HG02759 (cell line): ENCODE measurements around the gene KRTAP1-4.
"Not testable (repeated sequence)": the region's sequence is repeated elsewhere in the genome, so short reads cannot be mapped to it uniquely, and the experiment has no call there.

ENCODE experiments used
- ATAC-seq: cut with Tn5 transposase; IDR thresholded peaks from one replicate; pipeline ENCODE4 v1.9.1; 2021; ENCODE audit warnings: mild to moderate bottlenecking, moderate library complexity; ENCODE audit not compliant: unreplicated experiment

Gene KRTAP1-4

DNA sequence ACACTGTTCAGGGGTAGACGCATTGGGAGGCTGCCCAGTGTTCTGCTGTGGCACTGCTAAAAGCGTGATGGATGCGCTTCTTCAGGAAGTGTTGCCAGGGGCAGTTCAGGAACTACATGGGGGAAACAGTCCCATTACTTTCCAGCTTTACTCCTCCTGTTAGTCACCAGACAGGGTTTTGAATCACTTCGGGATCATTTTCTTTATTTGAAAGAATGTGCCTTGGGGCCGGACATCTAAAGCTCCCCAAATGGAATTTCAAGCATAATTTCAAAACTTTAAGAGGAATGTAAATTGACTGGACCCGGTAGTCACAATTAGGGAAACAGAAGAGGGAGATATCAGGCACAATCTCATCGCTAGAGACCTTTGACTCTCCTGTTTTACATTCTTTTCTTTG is 18.4 kb upstream of the KRTAP1-4 start:
- ATAC-seq = no peak

DNA sequence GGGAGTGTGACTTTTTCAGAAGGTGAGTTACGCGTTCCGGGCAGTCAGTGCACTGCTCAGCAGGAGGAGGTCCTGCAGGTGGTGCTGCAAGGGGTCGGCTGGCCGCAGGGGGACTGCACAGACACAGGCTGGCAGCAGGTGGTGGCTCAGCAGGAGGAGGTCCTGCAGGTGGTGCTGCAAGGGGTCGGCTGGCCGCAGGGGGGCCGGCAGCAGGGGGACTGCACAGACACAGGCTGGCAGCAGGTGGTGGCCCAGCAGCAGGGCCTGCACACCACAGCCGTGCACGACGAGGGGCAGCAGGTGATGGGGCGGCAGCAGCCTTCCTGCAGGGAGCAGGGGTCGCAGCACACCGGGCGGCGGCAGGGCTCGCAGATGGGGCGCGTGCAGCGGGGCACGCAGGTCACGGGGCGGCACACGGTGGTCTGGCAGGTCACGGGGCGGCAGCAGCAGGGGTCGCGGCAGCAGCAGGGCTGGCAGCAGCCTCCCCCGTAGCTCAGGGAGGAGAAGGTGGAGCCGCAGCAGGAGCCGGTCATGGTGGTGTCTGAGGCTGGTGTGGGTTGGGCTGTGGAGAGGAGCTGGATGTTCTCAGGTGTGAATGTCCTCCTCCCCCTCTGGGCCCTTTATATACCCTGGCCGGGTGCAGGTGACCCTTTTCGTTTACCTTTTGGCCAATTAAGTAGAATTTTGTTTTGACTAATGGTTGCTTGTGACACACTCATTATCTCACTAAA is 16.9 kb upstream of the KRTAP1-4 start, which contains the start of gene KRTAP2-1:
TSS of gene KRTAP2-1 (minus strand) at position 582 of the 731 bp plus-strand sequence. CDS start at position 533, 49 bp downstream.
- not testable (repeated sequence) for ATAC-seq

DNA sequence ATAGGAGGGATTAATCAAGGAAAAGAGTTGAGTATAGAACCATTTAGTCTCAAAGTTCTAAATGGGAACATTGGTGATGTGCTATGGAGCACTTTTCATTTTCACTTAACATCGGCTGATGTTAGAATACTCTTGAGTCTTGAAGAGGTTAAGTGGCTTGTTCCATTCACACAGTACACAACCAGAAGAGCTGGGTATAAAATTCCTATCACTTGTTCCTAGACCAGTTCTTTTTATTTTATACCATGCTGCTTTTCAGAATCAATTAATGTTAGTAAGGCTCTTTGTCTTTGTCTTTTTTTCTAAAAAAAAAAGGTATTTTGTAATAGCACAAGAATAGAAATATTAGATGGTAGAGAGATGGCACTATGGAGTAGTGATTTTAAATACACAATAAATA is 13.0 kb upstream of the KRTAP1-4 start:
- no peak for ATAC-seq

DNA sequence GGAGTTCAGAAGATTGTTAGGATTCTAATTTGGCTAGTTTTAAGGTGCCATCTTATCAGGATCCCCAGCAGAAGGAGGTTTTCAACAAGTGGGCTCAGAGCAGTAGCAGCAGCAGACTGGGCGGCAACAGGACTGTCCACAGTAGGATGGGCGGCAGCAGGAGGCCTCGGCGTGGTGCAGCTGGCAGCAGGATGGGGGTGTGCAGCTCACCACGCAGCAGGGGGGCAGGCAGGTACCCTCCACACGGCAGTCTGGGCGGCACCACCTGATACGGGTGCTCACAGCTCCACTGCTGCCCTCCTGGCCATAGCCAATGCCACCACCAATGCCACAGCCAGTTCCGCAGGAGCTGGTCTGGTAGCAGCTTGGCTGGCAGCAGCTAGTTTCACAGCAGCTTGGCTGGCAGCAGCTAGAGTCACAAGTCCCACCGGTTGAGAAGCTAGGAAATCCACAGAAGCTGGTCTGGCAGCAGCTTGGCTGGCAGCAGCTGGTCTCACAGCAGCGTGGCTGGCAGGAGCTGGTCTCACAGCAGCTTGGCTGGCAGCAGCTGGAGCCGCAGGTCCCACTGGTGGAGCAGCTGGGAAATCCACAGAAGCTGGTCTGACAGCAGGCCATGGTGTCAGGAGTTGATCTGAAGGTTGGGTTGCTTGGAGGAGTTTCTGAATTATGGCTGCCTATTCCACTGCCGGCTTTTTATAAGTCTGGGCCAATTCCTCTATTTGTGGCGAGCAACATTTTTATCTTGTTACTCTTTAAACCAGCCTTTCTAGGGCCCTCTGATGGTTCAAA is 11.0 kb upstream of the KRTAP1-4 start, which contains the start of gene KRTAP1-1:
TSS of gene KRTAP1-1 (minus strand) at position 668 of the 789 bp plus-strand sequence. CDS start at position 615, 53 bp downstream.
- not testable (repeated sequence) for ATAC-seq

DNA sequence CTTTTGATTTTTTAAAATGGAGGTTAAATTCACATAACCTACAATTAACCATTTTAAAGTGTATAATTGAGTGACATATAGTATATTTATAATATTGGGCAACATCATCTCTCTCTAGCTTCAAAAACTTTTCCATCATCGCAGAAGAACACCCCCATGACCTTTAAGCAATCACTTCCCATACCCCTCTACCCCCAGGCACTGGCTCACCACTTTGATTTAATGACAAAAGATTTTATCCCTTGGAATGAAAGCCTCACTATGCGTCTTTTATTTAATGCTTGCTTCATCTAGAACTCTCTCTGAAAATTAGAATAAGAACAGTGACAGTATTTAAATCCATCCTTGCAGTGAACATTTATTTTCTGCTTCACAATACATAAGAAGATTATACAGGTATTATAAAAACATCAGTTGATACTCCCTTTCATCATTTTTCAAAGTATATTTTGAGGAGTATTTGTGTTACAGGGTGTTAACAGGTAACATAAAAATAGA is 7.9 kb upstream of the KRTAP1-4 start:
- no peak for ATAC-seq

DNA sequence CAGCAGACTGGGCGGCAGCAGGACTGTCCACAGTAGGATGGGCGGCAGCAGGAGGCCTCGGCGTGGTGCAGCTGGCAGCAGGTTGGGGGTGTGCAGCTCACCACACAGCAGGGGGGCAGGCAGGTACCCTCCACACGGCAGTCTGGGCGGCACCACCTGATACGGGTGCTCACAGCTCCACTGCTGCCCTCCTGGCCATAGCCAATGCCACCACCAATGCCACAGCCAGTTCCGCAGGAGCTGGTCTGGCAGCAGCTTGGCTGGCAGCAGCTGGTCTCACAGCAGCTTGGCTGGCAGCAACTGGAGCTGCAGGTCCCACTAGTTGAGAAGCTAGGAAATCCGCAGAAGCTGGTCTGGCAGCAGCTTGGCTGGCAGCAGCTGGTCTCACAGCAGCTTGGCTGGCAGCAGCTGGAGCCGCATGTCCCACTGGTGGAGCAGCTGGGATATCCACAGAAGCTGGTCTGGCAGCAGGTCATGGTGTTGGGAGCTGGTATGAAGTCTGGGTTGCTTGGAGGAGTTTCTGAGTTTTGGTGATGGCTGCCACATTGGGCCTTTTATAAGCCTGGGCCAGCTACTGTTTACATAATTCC is 4.4 kb upstream of the KRTAP1-4 start, which contains the start of gene KRTAP1-3:
TSS of gene KRTAP1-3 (minus strand) at position 529 of the 590 bp plus-strand sequence. CDS start at position 476, 53 bp downstream.
- not testable (repeated sequence) for ATAC-seq

DNA sequence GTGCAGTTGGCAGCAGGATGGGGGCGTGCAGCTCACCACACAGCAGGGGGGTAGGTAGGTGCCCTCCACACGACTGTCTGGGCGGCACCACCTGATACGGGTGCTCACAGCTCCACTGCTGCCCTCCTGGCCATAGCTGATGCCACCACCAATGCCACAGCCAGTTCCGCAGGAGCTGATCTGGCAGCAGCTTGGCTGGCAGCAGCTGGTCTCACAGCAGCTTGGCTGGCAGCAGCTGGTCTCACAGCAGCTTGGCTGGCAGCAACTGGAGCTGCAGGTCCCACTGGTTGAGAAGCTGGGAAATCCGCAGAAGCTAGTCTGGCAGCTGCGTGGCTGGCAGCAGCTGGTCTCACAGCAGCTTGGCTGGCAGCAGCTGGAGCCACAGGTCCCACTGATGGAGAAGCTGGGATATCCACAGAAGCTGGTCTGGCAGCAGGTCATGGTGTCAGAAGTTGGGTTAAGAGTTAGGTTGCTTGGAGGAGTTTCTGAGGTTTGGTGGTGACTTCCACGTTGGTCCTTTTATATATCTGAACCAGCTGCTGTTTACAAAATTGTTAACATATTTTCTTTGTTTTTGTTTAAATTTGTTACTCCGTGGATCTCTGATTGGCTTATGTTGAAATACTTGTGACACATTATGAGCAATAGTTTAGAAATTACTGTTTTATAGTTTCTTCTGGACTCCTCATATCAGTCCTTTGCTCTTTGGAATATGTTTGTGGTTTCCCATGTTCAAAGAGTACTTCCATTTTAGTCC is 3.1 kb downstream of the KRTAP1-4 start, which contains the start of gene KRTAP1-5:
TSS of gene KRTAP1-5 (minus strand) at position 494 of the 757 bp plus-strand sequence. CDS start at position 441, 53 bp downstream.
- no peak for ATAC-seq

DNA sequence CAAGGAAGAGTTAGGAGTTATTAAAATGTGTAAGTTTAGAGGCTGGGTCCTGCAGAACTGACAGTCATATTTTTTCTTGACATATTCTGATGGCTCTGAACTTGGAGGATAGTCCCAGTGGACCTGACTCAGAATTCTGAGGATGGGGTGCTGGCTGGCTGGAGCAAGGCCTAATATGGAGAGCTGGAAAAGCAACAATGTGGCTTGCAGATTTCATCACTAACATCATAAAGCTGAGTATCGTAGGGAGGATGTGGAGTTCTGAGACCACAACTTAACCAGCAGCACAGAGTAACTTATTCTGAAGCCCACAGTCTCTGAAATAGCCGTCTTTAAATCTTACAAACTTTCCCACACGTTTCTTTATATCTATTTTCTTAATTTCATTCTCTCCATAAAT is 5.3 kb downstream of the KRTAP1-4 start:
- ATAC-seq = no peak

DNA sequence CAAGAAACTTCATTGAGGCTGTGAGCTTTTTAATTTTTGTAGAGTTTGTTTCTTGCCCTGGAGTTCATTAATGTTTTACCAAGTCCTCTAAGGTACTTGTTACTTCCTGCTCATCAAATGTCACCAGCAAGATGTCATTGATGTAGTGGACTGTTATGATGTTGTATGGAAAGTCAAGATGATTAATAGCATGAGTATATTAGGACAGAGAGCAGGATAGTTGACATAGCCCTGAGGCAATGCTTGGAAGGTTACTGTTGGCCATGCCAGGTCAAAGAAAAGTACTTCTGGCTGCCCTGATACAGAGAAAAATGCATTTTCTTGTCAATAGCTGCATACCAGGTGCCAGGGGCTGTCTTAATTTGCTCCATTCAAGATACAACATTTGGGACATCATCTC is 9.7 kb downstream of the KRTAP1-4 start:
- no peak for ATAC-seq

DNA sequence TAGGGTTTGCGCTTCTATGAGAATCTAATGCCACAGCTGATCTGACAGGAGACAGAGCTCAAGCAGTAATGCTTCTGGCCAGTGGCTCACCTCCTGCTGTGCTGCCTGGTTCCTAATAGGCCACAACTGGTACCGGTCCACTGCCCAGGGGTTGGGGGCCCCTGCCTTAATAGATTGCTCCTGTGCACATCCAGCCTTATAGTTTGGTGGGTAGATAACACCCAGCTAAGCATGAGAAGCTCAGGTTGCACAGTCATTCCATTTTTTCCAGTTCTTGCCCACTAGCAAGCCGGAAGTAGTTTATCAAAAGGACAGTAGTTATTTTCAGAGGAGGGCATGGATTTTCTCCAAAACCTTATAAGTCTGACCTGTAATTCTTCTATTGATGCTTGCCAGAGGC is 10.6 kb downstream of the KRTAP1-4 start:
- no peak for ATAC-seq

DNA sequence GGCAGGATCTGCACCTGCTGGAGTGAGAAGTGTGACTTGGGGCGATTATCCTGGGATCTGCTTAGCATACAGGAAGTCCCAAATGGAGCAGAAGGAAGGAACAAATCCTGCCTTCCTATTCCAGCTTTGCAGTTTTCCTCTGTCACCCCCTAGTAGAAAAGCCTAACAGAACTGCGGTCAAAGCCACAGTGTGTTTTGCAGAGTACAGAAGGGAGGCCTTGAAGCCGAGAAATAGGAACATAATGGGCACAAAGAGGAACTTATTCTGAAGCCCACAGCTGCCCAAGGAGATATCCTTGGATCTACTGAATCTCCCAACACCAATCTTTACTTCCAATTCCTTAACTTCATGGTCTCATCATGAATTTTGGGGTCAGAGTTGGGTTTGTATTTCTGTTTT is 11.5 kb downstream of the KRTAP1-4 start:
- no peak for ATAC-seq

DNA sequence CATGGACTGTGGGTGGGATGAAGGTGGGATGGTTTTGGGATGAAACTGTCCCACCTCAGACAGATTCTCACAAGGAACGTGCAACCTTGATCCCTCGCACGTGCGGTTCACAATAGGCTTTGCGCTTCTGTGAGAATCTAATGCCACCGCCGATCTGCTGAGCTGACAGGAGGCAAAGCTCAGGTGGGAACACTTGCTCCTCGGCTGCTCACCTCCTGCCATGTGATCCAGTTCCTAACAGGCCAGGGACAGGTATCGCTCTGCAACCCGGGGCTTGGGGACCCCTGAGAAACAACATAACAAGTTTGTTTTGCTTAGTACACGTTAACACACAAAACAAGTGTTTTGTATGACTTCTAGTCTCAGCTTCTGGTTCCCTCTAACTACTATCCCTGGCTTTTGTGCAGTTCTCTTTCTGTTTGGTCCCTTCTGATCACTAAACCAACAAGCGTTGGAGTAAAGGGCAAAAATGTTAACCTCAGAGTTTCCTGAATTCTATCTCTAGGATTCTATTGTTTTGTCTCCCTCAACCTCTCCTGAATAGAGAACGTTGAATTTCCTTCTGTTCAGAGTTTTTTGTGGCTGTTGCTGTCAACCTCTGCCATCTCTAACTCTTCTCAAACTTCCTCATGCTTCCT is 13.3 kb downstream of the KRTAP1-4 start:
- ATAC-seq = no peak

DNA sequence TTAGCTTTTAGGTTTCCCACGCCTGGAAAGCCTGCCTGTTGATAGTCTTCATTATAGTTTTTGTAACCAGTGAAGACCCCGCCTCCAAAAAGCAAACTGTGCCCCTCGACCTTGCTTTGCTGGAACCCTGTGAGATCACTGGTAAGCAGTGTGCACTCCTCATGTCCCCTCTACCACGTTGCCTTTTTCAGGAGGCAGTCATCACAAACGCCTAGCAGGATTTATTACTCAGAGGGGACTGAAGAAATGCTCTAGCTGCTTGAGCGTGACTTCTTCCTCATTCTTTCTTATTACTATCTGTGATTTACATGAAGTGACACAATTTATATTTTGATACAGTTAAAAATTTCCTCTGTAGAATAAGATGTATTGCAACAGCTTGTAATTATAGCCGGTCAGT is 14.5 kb downstream of the KRTAP1-4 start:
- ATAC-seq = no peak

DNA sequence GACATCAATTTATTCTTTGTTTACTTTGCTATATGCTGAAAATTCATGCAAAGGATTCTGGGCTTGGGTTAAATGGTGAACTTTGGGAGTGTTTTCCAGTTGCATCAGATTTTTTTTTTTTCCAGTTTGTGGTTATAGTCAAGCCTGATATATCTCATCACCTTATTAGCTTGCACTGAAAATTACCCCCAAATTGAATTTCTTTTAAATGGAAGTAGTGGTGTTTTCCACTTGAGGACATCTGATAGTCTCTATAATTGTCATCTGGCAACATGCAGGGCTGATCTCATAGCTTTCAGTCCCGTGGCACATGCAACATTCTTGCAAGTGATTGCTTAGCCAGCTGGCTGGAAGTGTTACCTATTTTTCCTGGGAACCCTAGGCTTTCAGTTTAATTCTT is 16.4 kb downstream of the KRTAP1-4 start:
- ATAC-seq = no peak

DNA sequence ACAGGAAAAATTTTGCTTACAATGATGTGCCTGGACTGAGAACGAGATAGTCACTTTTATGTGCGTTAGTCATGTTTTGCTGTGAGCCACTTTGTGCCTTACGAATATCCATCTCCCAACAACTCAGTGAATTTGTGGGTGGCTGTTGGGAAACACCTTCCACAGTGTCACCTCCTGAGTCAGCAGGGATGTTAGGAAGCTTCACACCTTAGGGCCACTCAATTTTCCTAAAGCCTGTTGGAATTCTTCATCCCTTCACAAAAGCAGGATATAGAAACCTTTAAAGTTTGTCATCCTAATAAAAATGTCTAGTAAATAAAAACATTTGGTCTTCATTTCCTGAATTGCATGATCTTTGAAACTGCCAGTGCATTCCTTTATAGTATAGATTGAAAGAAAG is 16.8 kb downstream of the KRTAP1-4 start:
- ATAC-seq = no peak

DNA sequence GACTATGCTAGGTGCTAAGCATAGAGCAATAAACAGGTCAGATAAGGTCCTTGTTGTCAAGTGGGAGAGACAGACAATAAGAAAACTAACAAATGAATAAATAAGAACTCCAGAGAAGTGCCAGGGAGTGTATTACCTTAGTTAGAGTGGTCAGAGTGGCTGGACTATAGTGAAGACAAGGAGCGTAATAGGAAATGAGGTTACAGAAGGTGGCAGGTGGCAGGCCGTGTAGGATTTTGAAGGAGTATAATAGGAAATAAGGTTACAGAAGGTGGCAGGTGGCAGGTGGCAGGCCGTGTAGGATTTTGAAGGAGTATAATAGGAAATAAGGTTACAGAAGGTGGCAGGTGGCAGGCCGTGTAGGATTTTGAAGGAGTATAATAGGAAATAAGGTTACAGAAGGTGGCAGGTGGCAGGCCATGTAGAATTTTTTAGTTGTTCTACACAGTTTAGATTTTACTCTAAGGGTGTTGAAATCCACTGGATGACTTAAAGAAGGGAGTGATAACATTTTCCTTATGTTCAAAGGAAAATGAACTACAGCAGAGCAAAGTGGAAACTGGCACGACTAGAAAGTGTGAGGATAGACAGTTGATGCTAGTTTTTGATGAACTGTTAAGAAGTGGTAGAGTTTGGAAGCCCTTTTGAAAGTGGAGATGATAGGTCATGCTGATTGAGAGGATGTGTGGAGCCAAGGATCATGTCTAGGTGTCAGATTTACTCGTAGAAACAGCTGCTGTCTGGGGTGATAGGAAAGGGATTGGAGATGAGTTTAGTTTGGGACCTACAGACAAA is 17.5 kb downstream of the KRTAP1-4 start:
- ATAC-seq = no peak

DNA sequence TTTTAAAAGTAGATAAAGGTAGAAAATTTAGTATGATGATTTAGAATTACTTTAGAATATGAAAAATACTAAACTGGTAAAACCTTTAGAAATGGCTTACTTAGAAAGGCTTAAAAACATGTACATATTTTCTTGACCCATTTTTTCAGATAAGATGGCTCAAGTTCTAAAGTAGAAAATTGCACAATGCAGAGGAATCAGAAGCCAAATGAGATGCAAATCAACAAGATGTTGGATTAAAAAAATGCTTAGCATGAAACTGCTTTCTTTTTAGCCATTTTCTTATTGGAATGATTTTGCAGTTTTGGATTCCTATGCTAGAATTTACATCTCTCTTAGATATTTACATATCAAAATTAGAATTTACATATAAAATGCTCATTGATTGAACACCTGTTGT is 19.6 kb downstream of the KRTAP1-4 start:
- ATAC-seq = no peak

DNA sequence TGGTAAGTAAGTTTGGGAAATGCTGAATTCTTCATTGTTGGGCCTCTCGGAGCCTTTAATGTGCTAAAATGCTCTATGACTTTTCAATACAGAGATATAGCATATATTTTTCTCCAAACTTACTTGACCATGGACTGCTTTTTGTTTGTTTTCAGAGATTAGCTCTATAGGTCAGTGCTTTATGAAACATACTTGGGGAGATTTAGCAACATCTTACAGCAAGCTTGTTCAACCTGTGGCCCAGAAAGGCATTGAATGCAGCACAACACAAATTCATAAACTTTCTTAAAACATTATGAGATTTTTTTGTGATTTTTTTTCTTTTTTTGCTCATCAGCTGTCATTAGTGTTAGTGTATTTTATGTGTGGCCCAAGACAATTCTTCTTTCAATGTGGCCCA is 20.1 kb downstream of the KRTAP1-4 start:
- no peak for ATAC-seq

DNA sequence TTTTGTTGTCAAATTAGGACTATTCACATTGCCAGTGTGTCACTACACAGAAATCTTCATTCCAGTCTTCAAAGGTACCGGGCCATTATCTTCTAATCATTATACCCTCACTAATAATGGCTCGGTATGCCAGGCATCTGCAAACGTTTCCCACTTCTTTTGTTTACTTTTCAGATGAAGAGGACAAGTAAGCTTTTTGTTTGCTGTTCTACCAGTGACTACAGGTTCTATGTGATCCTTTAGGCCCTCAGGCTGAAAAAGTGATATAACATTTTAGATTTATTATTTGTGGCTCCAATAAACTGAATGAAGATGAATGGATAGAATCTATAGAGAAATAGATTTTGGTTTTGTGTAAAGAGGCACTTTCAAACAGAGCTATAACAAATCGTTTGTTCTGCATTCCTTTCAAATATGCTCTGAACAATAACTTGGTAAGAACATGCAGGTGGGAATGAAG is 20.7 kb downstream of the KRTAP1-4 start:
- no peak for ATAC-seq
